Spleen (tissue), 7 donors: Measurements from ENCODE around the gene TSHZ3.

Experiments used
- POLR2A ChIP-seq, 3 donors: fragments of 450-650 bp; IDR thresholded peaks; one replicate each; pipeline ENCODE4 v1.5.1; 2017; ENCODE audit warnings: antibody characterized with exemption in 3 of 3, mild to moderate bottlenecking in 1 of 3
- POLR2AphosphoS5 ChIP-seq, 3 donors: sonication (generic); formaldehyde crosslinking; IDR thresholded peaks; one replicate each; pipeline ENCODE4 v1.5.1; 2017; ENCODE audit warnings: antibody characterized with exemption in 3 of 3
- TF ChIP-seq, protein P1 (sequence below), 11 experiments: fragments of 200-600 bp in 7 of 11; fragments of 450-650 bp in 4 of 11; sonication (generic) in 4 of 11; IDR thresholded peaks in 8 of 11; conservative IDR thresholded peaks in 3 of 11; 1 replicate in 7 of 11; 2 replicates in 4 of 11; pipeline versions ENCODE4 v1.4.0 to v1.8.0; 2016 to 2021; ENCODE audit warnings: antibody characterized with exemption in 11 of 11, inconsistent platforms in 4 of 11, mild to moderate bottlenecking in 1 of 11
- donor health status: DM: no; HTN: no; CAD: no; lungs with moderate emphysema.
- donor health status: DM: no; HTN: no; CAD: no.
- donor health status: DM: no; HTN: no; CAD: no.

DNA sequence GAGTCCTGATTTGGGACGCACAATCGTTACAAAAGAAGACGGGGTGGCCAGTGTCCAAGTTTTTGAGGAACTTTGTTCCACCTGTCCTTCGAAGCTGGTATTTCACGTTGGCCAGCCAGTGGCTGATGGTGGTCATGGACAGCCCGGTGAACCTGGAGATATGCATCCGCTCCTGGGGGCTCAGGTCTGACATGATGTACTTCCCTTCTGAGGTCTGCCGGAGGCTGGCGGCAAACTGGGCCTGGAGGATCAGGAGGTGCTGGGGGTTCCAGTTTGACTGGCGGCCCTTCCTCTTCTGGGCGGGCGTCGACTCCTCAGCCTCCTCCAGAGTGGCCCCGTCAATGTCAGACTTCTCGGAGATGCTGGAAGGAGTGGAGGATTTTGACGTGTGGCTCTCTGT, 72.4 kb downstream of the TSHZ3 start:
- TF ChIP-seq, protein P1, sequence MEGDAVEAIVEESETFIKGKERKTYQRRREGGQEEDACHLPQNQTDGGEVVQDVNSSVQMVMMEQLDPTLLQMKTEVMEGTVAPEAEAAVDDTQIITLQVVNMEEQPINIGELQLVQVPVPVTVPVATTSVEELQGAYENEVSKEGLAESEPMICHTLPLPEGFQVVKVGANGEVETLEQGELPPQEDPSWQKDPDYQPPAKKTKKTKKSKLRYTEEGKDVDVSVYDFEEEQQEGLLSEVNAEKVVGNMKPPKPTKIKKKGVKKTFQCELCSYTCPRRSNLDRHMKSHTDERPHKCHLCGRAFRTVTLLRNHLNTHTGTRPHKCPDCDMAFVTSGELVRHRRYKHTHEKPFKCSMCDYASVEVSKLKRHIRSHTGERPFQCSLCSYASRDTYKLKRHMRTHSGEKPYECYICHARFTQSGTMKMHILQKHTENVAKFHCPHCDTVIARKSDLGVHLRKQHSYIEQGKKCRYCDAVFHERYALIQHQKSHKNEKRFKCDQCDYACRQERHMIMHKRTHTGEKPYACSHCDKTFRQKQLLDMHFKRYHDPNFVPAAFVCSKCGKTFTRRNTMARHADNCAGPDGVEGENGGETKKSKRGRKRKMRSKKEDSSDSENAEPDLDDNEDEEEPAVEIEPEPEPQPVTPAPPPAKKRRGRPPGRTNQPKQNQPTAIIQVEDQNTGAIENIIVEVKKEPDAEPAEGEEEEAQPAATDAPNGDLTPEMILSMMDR (IDR thresholded peaks at IDR 0.05 in 8 of 11, conservative IDR thresholded peaks at IDR 0.05 in 3 of 11): no peak
- TF ChIP-seq POLR2AphosphoS5 (IDR thresholded peaks at IDR 0.05) (no peak), POLR2A (IDR thresholded peaks at IDR 0.05) (no peak)
